K562 (cell line): ENCODE results near the gene RNF152. TPM values are rescaled to one million over a fixed set of nuclear protein-coding genes. Genes with fewer than 3 reads are reported as not detected.

Experiments
- ATAC-seq: fragments of 200-7000 bp; cut with Tn5 transposase; 3 replicates; pipeline ENCODE4 v1.9.1; 2020; ENCODE audit warnings: moderate library complexity
- BruUV-seq: library from RNA; stranded (reverse); fragments of 400-500 nt; replicated peaks from 2 replicates; lab custom pipeline; 2021; lab: Mats Ljungman, UMichigan
- CTCF ChIA-PET: fragments of 300-600 bp; formaldehyde crosslinking; extraction: SDS; loops from one replicate; lab custom pipeline; 2021; ENCODE audit warnings: low intra/inter-chr PET ratio; lab: Yijun Ruan, JAX
- POLR2A ChIA-PET: fragments of 300-600, 350-650 bp; sonication (Branson Sonifier 250); formaldehyde crosslinking; extraction: SDS; loops from one replicate; lab custom pipeline; 2021; ENCODE audit warnings: antibody characterized with exemption, inconsistent platforms; lab: Yijun Ruan, JAX
- DNase-seq, 4 experiments: peaks; one replicate each; pipeline versions ENCODE4 v3.0.0 to v3.0.0-alpha.2; 2011 to 2018; ENCODE audit warnings: low spot score in 3 of 4, mixed read lengths in 3 of 4; ENCODE audit errors: extremely low read depth in 1 of 4
- FAIRE-seq: peaks from 2 replicates; lab custom pipeline; 2011; peaks lifted over from hg19 to GRCh38; lab: Jason Lieb, UNC
- H2AFZ ChIP-seq: 2 replicates; pipeline ENCODE4 v1.6.0; 2011; ENCODE audit warnings: low read depth, low read length, control low read depth, inconsistent platforms
- H3K27ac ChIP-seq: fragments of 200-600 bp; 3 replicates; pipeline ENCODE4 v1.8.0; 2011; ENCODE audit warnings: low read depth, mild to moderate bottlenecking, control low read depth, inconsistent platforms, low read length, moderate library complexity, mixed read lengths; ENCODE audit errors: extremely low read depth
- H3K27me3 ChIP-seq, 2 experiments: fragments of 300-600 bp in 1 of 2; 2 replicates in 1 of 2; 3 replicates in 1 of 2; pipeline versions ENCODE4 v1.6.0 to v1.8.0; 2011; ENCODE audit warnings: inconsistent platforms in 2 of 2, low read length in 2 of 2, mild to moderate bottlenecking in 1 of 2, mixed read lengths in 1 of 2, moderate library complexity in 1 of 2; ENCODE audit not compliant: control insufficient read depth in 2 of 2, insufficient read depth in 2 of 2
- H3K36me3 ChIP-seq: fragments of 300-600 bp; 3 replicates; pipeline ENCODE4 v1.8.0; 2011; ENCODE audit warnings: mild to moderate bottlenecking, low read length, inconsistent platforms; ENCODE audit not compliant: control insufficient read depth, insufficient read depth
- H3K4me1 ChIP-seq, 2 experiments: fragments of 200-600 bp in 1 of 2; replicated peaks in 1 of 2; 2 replicates in 1 of 2; 3 replicates in 1 of 2; pipeline versions ENCODE4 v1.5.1 to v1.8.0; 2011; ENCODE audit warnings: inconsistent platforms in 2 of 2, low read length in 2 of 2, mild to moderate bottlenecking in 1 of 2, mixed read lengths in 1 of 2, moderate library complexity in 1 of 2; ENCODE audit not compliant: control insufficient read depth in 2 of 2, insufficient read depth in 2 of 2
- H3K4me2 ChIP-seq: 2 replicates; pipeline ENCODE4 v1.6.1; 2011; ENCODE audit warnings: low read length, control low read depth, inconsistent platforms, mixed read lengths; ENCODE audit not compliant: insufficient read depth
- H3K4me3 ChIP-seq: fragments of 200-600 bp; sonication (generic), shearing (Covaris generic); 2 replicates; pipeline ENCODE4 v1.5.1; 2016; ENCODE audit warnings: control low read depth, inconsistent platforms
- H3K79me2 ChIP-seq: fragments of 200-600 bp; 3 replicates; pipeline ENCODE4 v1.8.0; 2011; ENCODE audit warnings: low read length, inconsistent platforms; ENCODE audit not compliant: control insufficient read depth, insufficient read depth
- H3K9ac ChIP-seq, 2 experiments: 2 replicates each; pipeline versions ENCODE4 v1.6.0 to v1.6.1; 2011; ENCODE audit warnings: low read depth in 2 of 2, low read length in 2 of 2, control low read depth in 1 of 2, inconsistent platforms in 1 of 2, mild to moderate bottlenecking in 1 of 2, mixed read lengths in 1 of 2; ENCODE audit not compliant: insufficient read depth in 1 of 2
- H3K9me1 ChIP-seq: one replicate; pipeline ENCODE4 v1.6.0; 2011; ENCODE audit warnings: inconsistent platforms, mild to moderate bottlenecking, low read length, moderate library complexity; ENCODE audit not compliant: control insufficient read depth, insufficient read depth
- H3K9me3 ChIP-seq: replicated peaks from 2 replicates; pipeline ENCODE4 v1.5.1; 2011; ENCODE audit warnings: low read depth, low read length, inconsistent platforms; ENCODE audit not compliant: control insufficient read depth, insufficient read depth
- H4K20me1 ChIP-seq: replicated peaks from 2 replicates; pipeline ENCODE4 v1.6.1; 2011; ENCODE audit warnings: low read length, inconsistent platforms, mixed read lengths; ENCODE audit not compliant: control insufficient read depth, insufficient read depth
- ATF4 ChIP-seq: fragments of 450-650 bp; formaldehyde crosslinking; IDR thresholded peaks from 2 replicates; pipeline ENCODE4 v1.4.0; 2022; ENCODE audit warnings: mild to moderate bottlenecking, moderate library complexity
- CCNT2 ChIP-seq: IDR thresholded peaks from 2 replicates; pipeline ENCODE4 v1.6.1; 2011; ENCODE audit warnings: borderline replicate concordance, low read depth, mild to moderate bottlenecking, moderate library complexity, mixed read lengths, low read length; ENCODE audit not compliant: insufficient read length; ENCODE audit errors: extremely low read depth
- FOXA1 ChIP-seq: fragments of 450-650 bp; IDR thresholded peaks from 2 replicates; pipeline ENCODE4 v1.6.1; 2016; ENCODE audit warnings: mild to moderate bottlenecking, borderline replicate concordance
- GMEB1 ChIP-seq: fragments of 250-450 bp; sonication (Bioruptor Pico); IDR thresholded peaks from 2 replicates; pipeline ENCODE4 v1.4.0; 2020; ENCODE audit warnings: mild to moderate bottlenecking
- HBP1 ChIP-seq: fragments of 450-650 bp; formaldehyde crosslinking; IDR thresholded peaks from 2 replicates; pipeline ENCODE4 v1.4.0; 2022; ENCODE audit warnings: missing genetic modification characterization
- HDAC6 ChIP-seq: IDR thresholded peaks from 2 replicates; pipeline ENCODE4 v1.6.1; 2012; ENCODE audit warnings: low read depth, mild to moderate bottlenecking, control low read depth, inconsistent platforms, low read length, moderate library complexity
- HIVEP1 ChIP-seq: fragments of 250-450 bp; sonication (Bioruptor Pico); IDR thresholded peaks from 2 replicates; pipeline ENCODE4 v1.4.0; 2020; ENCODE audit warnings: mild to moderate bottlenecking
- MAFK ChIP-seq: IDR thresholded peaks from 2 replicates; pipeline ENCODE4 v1.6.1; 2011; ENCODE audit warnings: low read length, improper control_type of control experiment
- MAX ChIP-seq: sonication (generic); formaldehyde crosslinking; IDR thresholded peaks from 2 replicates; pipeline ENCODE4 v1.9.0; 2022; ENCODE audit warnings: mild to moderate bottlenecking, missing genetic modification reagents
- MBD2 ChIP-seq: sonication (generic); IDR thresholded peaks from 2 replicates; pipeline ENCODE4 v1.6.1; 2016; ENCODE audit warnings: low read depth, borderline replicate concordance
- POLR3G ChIP-seq: IDR thresholded peaks from 2 replicates; pipeline ENCODE4 v1.6.1; 2011; ENCODE audit not compliant: insufficient read length, insufficient replicate concordance; ENCODE audit errors: extremely low read depth
- ZNF280A ChIP-seq: fragments of 450-650 bp; IDR thresholded peaks from 2 replicates; pipeline ENCODE4 v1.6.1; 2018; ENCODE audit warnings: mild to moderate bottlenecking, low read depth; ENCODE audit not compliant: partially characterized antibody
- ZNF408 ChIP-seq: fragments of 250-450 bp; sonication (Bioruptor Pico); IDR thresholded peaks from 2 replicates; pipeline ENCODE4 v1.4.0; 2020; ENCODE audit warnings: low read depth, mild to moderate bottlenecking, moderate library complexity
- ZNF507 ChIP-seq: conservative IDR thresholded peaks from 2 replicates; pipeline ENCODE4 v1.6.1; 2017; ENCODE audit warnings: missing genetic modification characterization, missing compliant biosample characterization
- ZNF79 ChIP-seq: fragments of 250-450 bp; sonication (Bioruptor Pico); IDR thresholded peaks from 2 replicates; pipeline ENCODE4 v1.4.0; 2020; ENCODE audit warnings: low read depth, mild to moderate bottlenecking, moderate library complexity
- WGBS: fragments of 100-300 bp; shearing (Covaris generic); methylation state at CpG from one replicate; pipeline ENCODE4 v1.1.6; 2016; ENCODE audit warnings: low coverage, mixed read lengths; ENCODE audit not compliant: insufficient coverage; ENCODE audit errors: missing lambda C conversion rate; 5-methylcytosine and 5-hydroxymethylcytosine counted together
- in situ Hi-C: fragments of 300-500 bp; cut with MboI; formaldehyde crosslinking; loops from 4 replicates; pipeline ENCODE4 v1.15.0; 2018; ENCODE audit warnings: inconsistent platforms, mixed read lengths
- intact Hi-C: fragments of 100-400 bp; cut with micrococcal nuclease; formaldehyde crosslinking; loops from 2 replicates; pipeline ENCODE4 v1.14.2; 2022
- polyA plus RNA-seq, 8 experiments: library from polyadenylated mRNA; depleted of rRNA in 4 of 8; stranded (reverse) in 5 of 8; unstranded in 3 of 8; fragments of >200 nt; fragmentation: Nextera tagmentation in 2 of 8; fragmentation: Illumina TruSeq in 1 of 8; extraction: Ambion mirVana in 2 of 8; extraction: Trizol in 1 of 8; gene quantifications; 2 replicates each; pipeline versions ENCODE4 v1.2.1 to v1.2.3, GENCODE V29; 2011 to 2014; ENCODE audit warnings: inconsistent platforms in 1 of 8, missing spikeins in 1 of 8
- total RNA-seq, 7 experiments: library from RNA; depleted of rRNA in 6 of 7; stranded (reverse); fragments of >200 nt in 6 of 7; fragmentation: Illumina TruSeq in 2 of 7; extraction: Trizol in 2 of 7; gene quantifications; 2 replicates each; pipeline versions ENCODE4 v1.2.1 to v1.2.3, GENCODE V29; 2011 to 2021; ENCODE audit warnings: low replicate concordance in 1 of 7

The RNF152 gene
- total and polyA plus RNA-seq, 9 of the 15 experiments (the other 6 are each of a cell fraction or from before 2014, with no cell fraction given): 0.04 to 0.05 TPM; not detected in 7

GRCh38 chr18:61891894-61892293 is 913 bp downstream of the RNF152 start (continued):
- TF ChIP-seq GMEB1 (CRISPR knock-in tag) (no peak), ZNF79 (CRISPR knock-in tag) (no peak)
- TF ChIP-seq, all 486 proteins: peak for 0

GRCh38 chr18:61891271-61891670 is 1.5 kb downstream of the RNF152 start:
- BruUV-seq: no TSS peak
- Histone ChIP-seq H3K27ac (no peak overlapping the region), H4K20me1 (no peaks in the 10 kb centered on the region), H3K4me1 (peaks cover 0 to 15% of the 10 kb centered on the region in 2 experiments; a peak in 2 of 5 replicates), H3K27me3 (peaks cover 0 to 11% of the 10 kb centered on the region in 2 experiments; a peak in 1 of 5 replicates), H3K79me2 (no peaks in the 10 kb centered on the region), H3K9me3 (no peaks in the 10 kb centered on the region), H3K9me1 (no peaks in the 10 kb centered on the region), H3K4me2 (no peak overlapping the region), H3K9ac (no peak overlapping the region), H2AFZ (no peak overlapping the region), H3K36me3 (no peaks in the 10 kb centered on the region), H3K4me3 (no peak overlapping the region)
- WGBS: 0% methylated on average over 2 of the region's 2 CpGs
- ATAC-seq (no peak), DNase-seq (no peak), FAIRE-seq (no peak)
- POLR2A ChIA-PET: no interaction called here
- in situ Hi-C loops: no loop called here
- TF ChIP-seq MAX (CRISPR knock-in tag) (no peak), HDAC6 (no peak), ATF4 (no peak), FOXA1 (no peak), POLR3G (no peak), MBD2 (no peak), HBP1 (CRISPR knock-in tag) (no peak), ZNF280A (no peak), MAFK (no peak), ZNF408 (no peak), ZNF507 (tag) (no peak), CCNT2 (no peak), HIVEP1 (CRISPR knock-in tag) (no peak)
- CTCF ChIA-PET: no interaction called here
- intact Hi-C loops: no loop called here
